ENCODE measurements around the gene CDH15.
"Not testable (repeated sequence)": the region's sequence is repeated elsewhere in the genome, so short reads cannot be mapped to it uniquely, and the experiment has no call there.

Gene CDH15

DNA sequence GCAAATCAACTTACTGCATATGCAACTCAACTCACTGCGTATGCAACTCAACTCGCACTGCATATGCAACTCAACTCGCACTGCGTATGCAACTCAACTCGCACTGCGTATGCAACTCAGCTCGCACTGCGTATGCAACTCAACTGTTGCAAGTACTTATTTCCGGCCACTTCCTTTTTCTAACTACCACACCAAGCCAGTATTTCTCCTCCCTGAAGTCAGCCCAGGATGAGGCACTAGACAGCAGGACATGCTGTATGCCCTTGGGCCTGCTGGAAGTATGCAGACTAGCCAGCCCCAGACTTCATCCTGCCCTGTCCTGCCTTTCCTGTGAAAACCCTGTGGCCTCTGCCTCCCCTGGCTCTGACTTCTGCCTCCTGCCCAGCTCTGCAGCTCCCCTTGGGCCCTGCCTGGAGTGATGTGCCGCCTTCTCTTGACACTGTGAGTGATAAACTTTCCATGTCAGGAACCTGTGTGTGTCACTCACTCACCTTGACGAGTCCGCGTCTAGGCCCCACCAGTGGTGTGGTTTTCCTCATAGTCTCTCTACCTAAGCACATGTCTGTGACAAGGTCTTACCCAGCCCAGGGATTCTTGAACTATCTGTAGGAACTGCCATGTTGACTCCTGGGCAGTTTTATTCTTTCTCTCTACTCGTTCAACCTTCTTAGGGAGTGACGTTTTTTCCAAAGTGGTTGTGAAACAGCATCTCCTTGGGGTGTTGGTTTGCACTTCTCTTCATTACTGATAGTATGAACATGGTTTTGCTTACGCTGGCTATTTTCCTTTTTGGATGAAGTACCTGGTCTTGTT is 62.3 kb downstream of the CDH15 start:
- no peak for DNase-seq (ENCODE audit: low read depth in 2 of 2)

DNA sequence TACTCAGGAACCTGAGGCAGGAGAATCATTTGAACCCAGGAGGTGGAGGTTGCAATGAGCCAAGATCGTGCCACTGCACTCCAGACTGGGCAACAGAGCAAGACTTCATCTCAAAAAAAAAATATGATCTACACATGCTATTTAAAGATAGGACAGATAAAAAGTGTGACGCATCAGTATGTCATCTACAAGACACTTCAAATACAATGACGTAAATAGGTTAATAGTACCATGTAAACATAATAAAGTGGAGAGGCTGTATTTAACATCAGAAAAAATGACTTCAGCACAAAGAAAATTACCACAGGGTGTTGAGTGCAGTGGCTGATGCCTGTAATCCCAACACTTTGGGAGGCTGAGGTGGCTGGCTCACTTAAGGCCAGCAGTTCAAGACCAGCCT is 66.2 kb downstream of the CDH15 start:
- DNase-seq (ENCODE audit: low read depth in 2 of 2): no peak

DNA sequence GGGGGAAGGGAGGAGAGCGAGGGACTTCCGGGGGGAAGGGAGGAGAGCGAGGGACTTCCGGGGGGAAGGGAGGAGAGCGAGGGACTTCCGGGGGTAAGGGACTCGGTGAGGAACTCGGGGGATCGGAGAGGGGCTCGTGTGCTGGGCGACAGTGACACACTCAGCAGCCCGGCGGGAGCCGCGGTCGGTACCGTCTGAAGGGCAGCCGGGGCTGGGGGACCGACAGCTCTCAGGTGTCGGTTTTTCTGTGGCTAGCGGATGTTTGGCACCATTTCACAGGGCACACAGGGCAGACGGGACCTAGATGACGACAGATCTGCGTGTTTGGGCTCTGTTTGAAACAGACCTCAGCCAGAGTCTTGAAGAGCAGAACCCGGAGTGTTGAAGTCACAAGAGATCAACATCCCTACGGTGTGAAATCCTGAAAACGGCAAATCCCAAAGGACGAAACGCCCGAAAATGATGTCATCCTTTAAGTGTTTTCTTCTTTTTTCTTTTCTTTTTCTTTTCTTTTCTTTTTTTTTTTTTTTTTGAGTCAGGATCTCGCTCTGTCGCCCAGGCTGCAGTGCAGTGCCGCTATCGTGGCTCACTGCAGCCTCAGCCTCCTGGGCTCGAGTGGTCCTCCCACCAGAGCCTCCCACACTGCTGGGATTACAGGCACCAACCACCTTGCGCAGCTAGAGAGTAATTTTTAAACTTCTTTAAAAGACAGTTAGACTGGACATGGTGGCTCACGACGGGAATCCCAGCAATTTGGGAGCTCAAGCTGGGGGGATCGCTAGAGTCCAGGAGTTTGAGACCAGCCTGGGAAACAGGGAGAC is 69.8 kb downstream of the CDH15 start:
- DNase-seq (ENCODE audit: low read depth in 2 of 2): peak; percentile 63 to 64

DNA sequence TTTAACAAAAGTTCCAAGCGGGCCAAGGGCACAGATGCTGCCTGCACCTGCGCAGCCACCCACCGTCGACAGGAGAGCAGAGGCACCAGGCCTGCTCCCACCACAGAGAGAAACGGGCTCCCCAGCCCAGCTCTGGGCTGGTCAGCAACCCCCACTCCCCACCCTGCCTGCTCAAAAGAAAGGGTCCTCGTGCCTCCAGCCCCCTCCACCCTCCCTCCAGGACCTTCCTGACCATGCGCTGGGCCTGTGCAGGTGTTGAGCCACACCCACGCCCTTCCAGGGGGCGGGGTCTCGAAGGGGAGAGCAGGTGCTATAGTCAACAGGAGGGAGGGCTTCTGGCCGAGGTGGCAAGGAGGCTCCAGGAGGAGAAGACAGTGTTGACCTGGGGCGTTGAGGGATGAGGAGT is 71.2 kb downstream of the CDH15 start:
- no peak for DNase-seq (ENCODE audit: low read depth in 2 of 2)

DNA sequence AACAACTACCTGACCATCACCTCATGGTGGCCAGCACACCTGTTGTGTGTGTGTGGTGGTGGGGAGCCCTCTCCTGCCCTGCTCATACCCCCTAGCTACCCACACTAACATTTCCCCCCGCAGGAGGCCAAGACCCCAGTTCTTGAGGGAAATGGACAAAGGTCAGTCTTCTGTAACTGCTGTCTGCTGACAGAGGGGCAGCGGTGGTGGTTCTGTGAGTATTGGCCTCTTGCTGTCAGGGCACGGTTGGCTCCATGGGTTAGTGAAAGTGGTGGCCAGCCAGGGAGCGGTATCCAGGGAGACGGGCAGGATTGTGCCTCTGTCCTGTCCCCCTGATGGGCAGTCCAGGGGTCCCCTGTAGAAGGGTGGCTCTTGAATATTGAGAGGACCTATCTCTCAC is 72.1 kb downstream of the CDH15 start:
- no peak for DNase-seq (ENCODE audit: low read depth in 2 of 2)

DNA sequence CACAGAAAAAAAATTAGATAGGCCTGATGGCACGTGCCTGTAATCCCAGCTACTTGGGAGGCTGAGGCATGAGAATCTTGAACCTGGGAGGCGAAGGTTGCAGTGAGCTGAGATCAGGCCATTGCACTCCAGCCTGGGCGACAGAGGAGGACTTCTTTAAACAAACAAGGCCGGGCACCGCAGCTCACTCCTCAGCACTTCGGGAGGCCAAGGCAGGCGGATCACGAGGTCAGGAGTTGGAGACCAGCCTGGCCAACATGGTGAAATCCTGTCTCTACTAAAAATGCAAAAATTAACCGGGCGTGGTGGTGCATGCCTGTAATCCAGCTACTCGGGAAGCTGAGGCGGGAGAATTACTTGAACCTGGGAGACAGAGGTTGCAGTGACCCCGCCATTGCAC is 72.7 kb downstream of the CDH15 start:
- DNase-seq (ENCODE audit: low read depth in 2 of 2): not testable (repeated sequence)

DNA sequence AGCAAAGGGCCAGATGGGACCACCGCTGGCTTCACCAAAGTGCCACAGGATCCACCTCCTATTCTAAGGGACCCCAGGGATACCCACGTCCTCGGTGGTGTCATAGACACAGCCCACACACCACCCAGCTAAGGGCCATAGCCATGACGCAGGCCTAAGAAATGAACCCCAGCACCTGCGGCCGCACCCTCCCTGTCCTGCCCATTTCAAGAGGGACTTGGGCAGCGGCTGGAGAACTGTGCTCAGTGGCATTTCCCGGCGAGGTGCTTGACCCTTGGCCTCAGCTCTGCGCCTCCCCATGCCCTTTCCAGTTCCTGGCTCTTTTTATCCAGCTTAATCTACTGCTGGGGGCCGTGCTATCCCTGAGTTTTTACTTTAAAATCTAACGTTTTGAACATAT is 73.2 kb downstream of the CDH15 start:
- no peak for DNase-seq (ENCODE audit: low read depth in 2 of 2)

All from stimulated activated CD4-positive, alpha-beta T cell treated with anti-CD3 and anti-CD28 coated beads, Interleukin-15, amount 100 ng/mL, for 48 hours (primary cell).